ENCODE data around the gene CNTN4. TPM values are rescaled to one million over a fixed set of nuclear protein-coding genes. Genes with fewer than 3 reads are reported as not detected.

Gene CNTN4
- total RNA-seq, 1 experiment from 2014 or later: 1.6 TPM

- Histone ChIP-seq H4K8ac (replicated peaks; ENCODE audit: insufficient read length, low read depth, low read length) (no peak overlapping the region), H2BK15ac (ENCODE audit: low read depth, low read length) (no peak overlapping the region), H2AK5ac (ENCODE audit: insufficient read length, low read length) (no peak overlapping the region), H3K9me3 (ENCODE audit: control insufficient read depth, low read depth, low read length) (no peaks in the 10 kb centered on the region), H3K23me2 (ENCODE audit: insufficient read length, low read depth, low read length, poor library complexity, severe bottlenecking) (no peaks in the 10 kb centered on the region), H2BK120ac (ENCODE audit: low read depth, low read length, poor library complexity, severe bottlenecking) (no peak overlapping the region), H3K4ac (ENCODE audit: low read depth, low read length) (no peak overlapping the region), H2BK5ac (ENCODE audit: insufficient read length, low read length) (no peak overlapping the region), H4K20me1 (ENCODE audit: control insufficient read depth, insufficient read depth, insufficient read length) (no peaks in the 10 kb centered on the region), H3K79me2 (ENCODE audit: insufficient read depth, low read length) (no peaks in the 10 kb centered on the region), H3K56ac (ENCODE audit: insufficient read length, low read depth, low read length) (no peak overlapping the region), H3K18ac (ENCODE audit: insufficient read length, low read depth, low read length) (no peak overlapping the region), H3K4me1 (ENCODE audit: insufficient read depth, low read length) (no peaks in the 10 kb centered on the region), H2BK12ac (ENCODE audit: insufficient read length, low read depth, low read length) (no peak overlapping the region), H3K79me1 (ENCODE audit: insufficient read depth, low read depth, low read length, poor library complexity, severe bottlenecking) (no peaks in the 10 kb centered on the region), H2AFZ (ENCODE audit: low read length) (no peak overlapping the region), H3K27ac (ENCODE audit: insufficient read length, low read depth, low read length) (no peak overlapping the region), H4K5ac (ENCODE audit: insufficient read length, low read depth, low read length) (no peak overlapping the region), H3K14ac (ENCODE audit: insufficient read depth, low read length) (no peak overlapping the region), H3K9ac (ENCODE audit: extremely low read depth, insufficient read length, low read length) (no peak overlapping the region), H3K4me2 (ENCODE audit: insufficient read depth, insufficient read length, low read length) (no peak overlapping the region), H3T11ph (ENCODE audit: low read length) (no peak overlapping the region), H2BK20ac (ENCODE audit: low read depth, low read length, poor library complexity, severe bottlenecking) (no peak overlapping the region), H3K23ac (ENCODE audit: insufficient read length, low read depth, low read length) (no peak overlapping the region), H3K27me3 (ENCODE audit: insufficient read depth, low read length) (no peaks in the 10 kb centered on the region), H4K91ac (ENCODE audit: insufficient read length, low read depth, low read length) (no peak overlapping the region)
- DNase-seq: no peak
- H3K27me3 Mint-ChIP-seq (ENCODE audit: low read depth): peaks cover 2% of the 10 kb centered on the region; the same call in 1 of the 2 replicates
- H3K4me3 Mint-ChIP-seq: no peak overlapping the region
- WGBS (ENCODE audit: extremely low coverage, insufficient read length, low lambda C conversion rate): no CpG with 5 or more reads among the region's 1 CpG
- H3K9me3 Mint-ChIP-seq: peaks cover 2 to 3% of the 10 kb centered on the region in 2 experiments; a peak in 2 of 5 replicates
- H3K4me1 Mint-ChIP-seq: no peaks in the 10 kb centered on the region
- TF ChIP-seq CTCF (conservative IDR thresholded peaks at IDR 0.05): no peak
- no peaks in the 10 kb centered on the region for H3K36me3 Mint-ChIP-seq (ENCODE audit: insufficient read depth in 1 of 3, low read depth in 3 of 3)
- H3K27ac Mint-ChIP-seq: no peak overlapping the region; a peak in 1 of 7 replicates
These were observed 42.8 kb downstream of the CNTN4 start for GRCh38 chr3:2141482-2141881.

All from H9 (cell line).